Melanocyte of skin (primary cell): ENCODE data around the gene SELP. TPM values are rescaled to one million over a fixed set of nuclear protein-coding genes. Genes with fewer than 3 reads are reported as not detected.

ENCODE experiments used
- total RNA-seq, 2 donors: library from RNA; depleted of rRNA; stranded (reverse); fragments of >200 nt; gene quantifications; 2 replicates each; pipeline ENCODE4 v1.2.3, GENCODE V29; 2012

Gene SELP
- total RNA-seq: not detected

GRCh38 chr1:169630006-169630405 is at the start of gene SELP:
Gene SELP (minus strand): TSS chr1:169630124. CDS start chr1:169630074, 50 bp downstream.

GRCh38 chr1:169586395-169587255 is 43.3 kb downstream of the SELP start, which contains the start of gene F5:
Gene F5 (minus strand): TSS chr1:169586481. CDS start chr1:169586386, 95 bp downstream.

Other genes with a start within 250 kb of the SELP start
- under 1 TPM; 0.33 to 0.69 TPM for gene CCDC181, start 202.7 kb downstream of the SELP start, total RNA-seq
- gene SLC19A2, start 144.2 kb downstream of the SELP start, total RNA-seq: 100 to 1,000 TPM in 1 of 2 donors, 10 to 100 TPM in 1; 87.4 to 106 TPM
- not detected for gene F5, start 43.6 kb downstream of the SELP start, total RNA-seq
- under 1 TPM; under 0.01 to 0.67 TPM for gene SELL, start 81.5 kb upstream of the SELP start, total RNA-seq
- gene SELE, start 104.0 kb upstream of the SELP start, total RNA-seq: under 1 TPM in 1 of 2 donors, not detected in 1; under 0.01 TPM
- gene METTL18, start 164.8 kb upstream of the SELP start, total RNA-seq: 1 to 10 TPM; 5.3 to 9.3 TPM